Uterus (tissue), 4 donors: ENCODE results near the gene ZDHHC8. TPM values are rescaled to one million over a fixed set of nuclear protein-coding genes. Genes with fewer than 3 reads are reported as not detected.

ENCODE experiments used
- DNase-seq, 2 donors: peaks; one replicate each; pipeline ENCODE4 v3.0.0-alpha.2; 2019 to 2020
- H3K27ac ChIP-seq, 2 donors: fragments of 200-600 bp; sonication (generic); 1 replicate in 1 of 2; 2 replicates in 1 of 2; pipeline ENCODE4 v1.5.1; 2016 to 2018
- H3K27me3 ChIP-seq, 2 donors: fragments of 200-600 bp; sonication (generic); one replicate each; pipeline ENCODE4 v1.5.1; 2018 to 2019; ENCODE audit warnings: control low read depth in 1 of 2
- H3K36me3 ChIP-seq, 2 donors: fragments of 200-600 bp; sonication (generic); one replicate each; pipeline ENCODE4 v1.5.1; 2019; ENCODE audit warnings: control low read depth in 1 of 2
- H3K4me1 ChIP-seq, 2 donors: fragments of 200-600 bp; sonication (generic); one replicate each; pipeline ENCODE4 v1.5.1; 2018 to 2019; ENCODE audit warnings: control low read depth in 1 of 2
- H3K4me3 ChIP-seq, 2 donors: fragments of 200-600 bp; sonication (generic); 1 replicate in 1 of 2; 2 replicates in 1 of 2; pipeline ENCODE4 v1.5.1; 2018 to 2019; ENCODE audit warnings: mild to moderate bottlenecking in 1 of 2
- H3K9me3 ChIP-seq, 2 donors: fragments of 200-600 bp; sonication (generic); one replicate each; pipeline ENCODE4 v1.5.1; 2019; ENCODE audit warnings: control low read depth in 1 of 2
- CTCF ChIP-seq, 4 experiments: fragments of 200-600 bp in 2 of 4; fragments of 450-650 bp in 2 of 4; sonication (generic) in 2 of 4; IDR thresholded peaks; one replicate each; pipeline ENCODE4 v1.5.1; 2016 to 2019; ENCODE audit warnings: antibody characterized with exemption in 4 of 4, mild to moderate bottlenecking in 2 of 4, moderate library complexity in 1 of 4
- POLR2A ChIP-seq, 2 donors: fragments of 450-650 bp; IDR thresholded peaks; one replicate each; pipeline ENCODE4 v1.6.1; 2016; ENCODE audit warnings: antibody characterized with exemption in 2 of 2, mild to moderate bottlenecking in 1 of 2, moderate library complexity in 1 of 2
- intact Hi-C: fragments of 100-400 bp; cut with DNase I; formaldehyde crosslinking; loops from one replicate; pipeline ENCODE4 v1.15.1; 2023; ENCODE audit warnings: low total_unique reads
- total RNA-seq, 4 donors: library from RNA; depleted of rRNA in 3 of 4; stranded (reverse); fragments of >200 nt in 3 of 4; gene quantifications; one replicate each; pipeline versions ENCODE4 v1.1.0 to v1.2.4, GENCODE V29; 2014 to 2023
- donor health status: DM: yes; HTN: yes; CAD: no.

The ZDHHC8 gene
- total RNA-seq, 4 donors from 2014 or later, result 2.4 to 87.9 (median 20.1) TPM

GRCh38 chr22:20130731-20131596 lies 640 bp upstream of the ZDHHC8 start:
- peak overlapping the region; percentile 92 to 97 for H3K27ac ChIP-seq
- H3K4me3 ChIP-seq, result peak overlapping the region; percentile 94 to 95
- TF ChIP-seq CTCF (IDR thresholded peaks at IDR 0.05) (no peak), POLR2A (IDR thresholded peaks at IDR 0.05) (peak in 1 of 2 donors; percentile 13)
- no peaks in the 10 kb centered on the region for H3K36me3 ChIP-seq
- H3K4me1 ChIP-seq, result peaks cover 0 to 20% of the 10 kb centered on the region in 2 donors
- H3K9me3 ChIP-seq, result no peaks in the 10 kb centered on the region
- intact Hi-C loops, result no loop called here
- DNase-seq, result peak; percentile 83 to 84
- no peaks in the 10 kb centered on the region for H3K27me3 ChIP-seq

GRCh38 chr22:20131859-20132685 lies 468 bp downstream of the ZDHHC8 start:
- peak in 1 of 2 donors; percentile 34 for DNase-seq
- Histone ChIP-seq H3K9me3 (no peaks in the 10 kb centered on the region), H3K4me3 (peak overlapping the region; percentile 94 to 99), H3K4me1 (peaks cover 0 to 30% of the 10 kb centered on the region in 2 donors), H3K27me3 (no peaks in the 10 kb centered on the region), H3K36me3 (no peaks in the 10 kb centered on the region), H3K27ac (peak overlapping the region; percentile 71 to 92)
- TF ChIP-seq POLR2A (IDR thresholded peaks at IDR 0.05) (no peak), CTCF (IDR thresholded peaks at IDR 0.05) (no peak)
- intact Hi-C loops, result no loop called here

- Histone ChIP-seq H3K4me3 (peak overlapping the region; percentile 94 to 99), H3K4me1 (peaks cover 0 to 37% of the 10 kb centered on the region in 2 donors), H3K27me3 (no peaks in the 10 kb centered on the region), H3K36me3 (no peaks in the 10 kb centered on the region), H3K9me3 (no peaks in the 10 kb centered on the region), H3K27ac (peak overlapping the region in 1 of 2 donors; percentile 71)
- TF ChIP-seq CTCF (IDR thresholded peaks at IDR 0.05), result no peak
- TF ChIP-seq POLR2A (IDR thresholded peaks at IDR 0.05), result no peak
- intact Hi-C loops, result no loop called here
- DNase-seq, result no peak
Observed at GRCh38 chr22:20132686-20133246, 1.2 kb downstream of the ZDHHC8 start.

GRCh38 chr22:20133930-20134549 lies 2.4 kb downstream of the ZDHHC8 start:
- Histone ChIP-seq H3K4me1 (peaks cover 0 to 43% of the 10 kb centered on the region in 2 donors), H3K27ac (no peak overlapping the region), H3K27me3 (no peaks in the 10 kb centered on the region), H3K36me3 (no peaks in the 10 kb centered on the region), H3K4me3 (no peak overlapping the region), H3K9me3 (no peaks in the 10 kb centered on the region)
- intact Hi-C loops, result no loop called here
- TF ChIP-seq POLR2A (IDR thresholded peaks at IDR 0.05) (no peak), CTCF (IDR thresholded peaks at IDR 0.05) (no peak)
- no peak for DNase-seq
